ENCODE measurements around the gene LPAR2.
"Not testable (repeated sequence)": the region's sequence is repeated elsewhere in the genome, so short reads cannot be mapped to it uniquely, and the experiment has no call there.

The LPAR2 gene

GRCh38 chr19:19631346-19631745 is 3.3 kb upstream of the LPAR2 start:
- DNase-seq (ENCODE audit: low read depth in 2 of 2), result no peak

- no peak for DNase-seq (ENCODE audit: low read depth in 2 of 2)
Measured at GRCh38 chr19:19630426-19630825, 2.4 kb upstream of the LPAR2 start.

GRCh38 chr19:19630062-19630414 is 2.0 kb upstream of the LPAR2 start:
- no peak for DNase-seq (ENCODE audit: low read depth in 2 of 2)

GRCh38 chr19:19628501-19629134 is 598 bp upstream of the LPAR2 start:
- DNase-seq (ENCODE audit: low read depth in 2 of 2), result no peak

GRCh38 chr19:19626516-19627472 is 1.2 kb downstream of the LPAR2 start:
- no peak for DNase-seq (ENCODE audit: low read depth in 2 of 2)

GRCh38 chr19:19624032-19624570 is 3.9 kb downstream of the LPAR2 start:
- DNase-seq (ENCODE audit: low read depth in 2 of 2), result no peak

- DNase-seq (ENCODE audit: low read depth in 2 of 2), result no peak
Measured at GRCh38 chr19:19623383-19623782, 4.6 kb downstream of the LPAR2 start.

GRCh38 chr19:19619849-19620210 is 8.2 kb downstream of the LPAR2 start:
- DNase-seq (ENCODE audit: low read depth in 2 of 2), result no peak

GRCh38 chr19:19619181-19619848 is 8.7 kb downstream of the LPAR2 start:
- no peak for DNase-seq (ENCODE audit: low read depth in 2 of 2)

GRCh38 chr19:19618219-19619051 is 9.6 kb downstream of the LPAR2 start, which contains the start of gene PBX4:
PBX4 (minus strand) TSS chr19:19618687; CDS start chr19:19618629, 58 bp downstream.
- peak; percentile 98 to 99 for DNase-seq (ENCODE audit: low read depth in 2 of 2)

- no peak for DNase-seq (ENCODE audit: low read depth in 2 of 2)
Measured at GRCh38 chr19:19615086-19615485, 12.9 kb downstream of the LPAR2 start.

- DNase-seq (ENCODE audit: low read depth in 2 of 2), result no peak
Measured at GRCh38 chr19:19613506-19613905, 14.5 kb downstream of the LPAR2 start.

GRCh38 chr19:19610376-19611202 is 17.4 kb downstream of the LPAR2 start:
- DNase-seq (ENCODE audit: low read depth in 2 of 2), result no peak

GRCh38 chr19:19606686-19607085 is 21.3 kb downstream of the LPAR2 start:
- not testable (repeated sequence) for DNase-seq (ENCODE audit: low read depth in 2 of 2)

- DNase-seq (ENCODE audit: low read depth in 2 of 2), result no peak
Measured at GRCh38 chr19:19606021-19606420, 22.0 kb downstream of the LPAR2 start.

- DNase-seq (ENCODE audit: low read depth in 2 of 2), result no peak
Measured at GRCh38 chr19:19602713-19603324, 25.2 kb downstream of the LPAR2 start.

GRCh38 chr19:19602136-19602712 is 25.8 kb downstream of the LPAR2 start:
- no peak for DNase-seq (ENCODE audit: low read depth in 2 of 2)

GRCh38 chr19:19600793-19601330 is 27.2 kb downstream of the LPAR2 start:
- no peak for DNase-seq (ENCODE audit: low read depth in 2 of 2)

- peak in 1 of 2 experiments; percentile 27 for DNase-seq (ENCODE audit: low read depth in 2 of 2)
Measured at GRCh38 chr19:19598728-19599451, 29.1 kb downstream of the LPAR2 start.

Data from stimulated activated CD4-positive, alpha-beta T cell treated with anti-CD3 and anti-CD28 coated beads, Interleukin-12 subunit alpha, Interleukin-12 subunit beta, amount 100 ng/mL, for 24 hours (primary cell).